Stimulated activated CD8-positive, alpha-beta memory T cell treated with anti-CD3 and anti-CD28 coated beads, Interleukin-12 subunit alpha, Interleukin-12 subunit beta, amount 100 ng/mL, for 4 hours (primary cell): ENCODE measurements around the gene SYT6.

ENCODE experiments used
- DNase-seq: peaks from one replicate; pipeline ENCODE4 v3.0.0-alpha.2; 2020; ENCODE audit warnings: low read depth

Gene SYT6

GRCh38 chr1:114154146-114154962 lies 685 bp upstream of the SYT6 start:
- no peak for DNase-seq

GRCh38 chr1:114152508-114153260 lies 985 bp downstream of the SYT6 start:
- no peak for DNase-seq

GRCh38 chr1:114152089-114152507 lies 1.6 kb downstream of the SYT6 start:
- DNase-seq: no peak

- no peak for DNase-seq
These were observed 3.7 kb downstream of the SYT6 start for GRCh38 chr1:114150016-114150415.

- no peak for DNase-seq
These were observed 4.5 kb downstream of the SYT6 start for GRCh38 chr1:114149211-114149610.

GRCh38 chr1:114145504-114146151 lies 8.0 kb downstream of the SYT6 start:
- DNase-seq: no peak

- DNase-seq: no peak
These were observed 9.7 kb downstream of the SYT6 start for GRCh38 chr1:114144016-114144415.

- no peak for DNase-seq
These were observed 14.1 kb downstream of the SYT6 start for GRCh38 chr1:114139540-114139939.

GRCh38 chr1:114137497-114137896 lies 16.2 kb downstream of the SYT6 start:
- DNase-seq: no peak

GRCh38 chr1:114135786-114136185 lies 17.9 kb downstream of the SYT6 start:
- DNase-seq: no peak

- no peak for DNase-seq
These were observed 19.2 kb downstream of the SYT6 start for GRCh38 chr1:114134518-114134917.

- DNase-seq: no peak
These were observed 20.5 kb downstream of the SYT6 start for GRCh38 chr1:114133129-114133528.

- no peak for DNase-seq
These were observed 22.0 kb downstream of the SYT6 start for GRCh38 chr1:114131526-114132220.

GRCh38 chr1:114130846-114131525 lies 22.7 kb downstream of the SYT6 start:
- DNase-seq: no peak

GRCh38 chr1:114130213-114130612 lies 23.5 kb downstream of the SYT6 start:
- no peak for DNase-seq

- no peak for DNase-seq
These were observed 25.4 kb downstream of the SYT6 start for GRCh38 chr1:114128293-114128692.

- no peak for DNase-seq
These were observed 27.2 kb downstream of the SYT6 start for GRCh38 chr1:114126261-114127095.

- no peak for DNase-seq
These were observed 29.0 kb downstream of the SYT6 start for GRCh38 chr1:114124644-114125043.

- DNase-seq: no peak
These were observed 30.6 kb downstream of the SYT6 start for GRCh38 chr1:114122941-114123618.

- no peak for DNase-seq
These were observed 35.2 kb downstream of the SYT6 start for GRCh38 chr1:114118351-114118990.
